OCI-LY3 (cell line): ENCODE results near the gene OR2D2.
A peak's percentile ranks its signal among the peaks of the same experiment; 100 is the strongest.
"Not testable (repeated sequence)": the region's sequence is repeated elsewhere in the genome, so short reads cannot be mapped to it uniquely, and the experiment has no call there.

Source experiments
- H2AFZ ChIP-seq: fragments of 200-600, 300-600 bp; shearing (Covaris generic); 2 replicates; pipeline ENCODE4 v1.6.0; 2014; ENCODE audit warnings: antibody characterized with exemption, low read depth, low read length
- H3K27ac ChIP-seq: fragments of 200-600, 300-600 bp; sonication (generic); 2 replicates; pipeline ENCODE4 v1.5.1; 2014; ENCODE audit warnings: mild to moderate bottlenecking, low read length, moderate library complexity, mixed read lengths
- H3K27me3 ChIP-seq: fragments of 200-600, 300-600 bp; sonication (generic); 2 replicates; pipeline ENCODE4 v1.6.1; 2014; ENCODE audit warnings: low read depth, low read length, mixed read lengths
- H3K36me3 ChIP-seq: fragments of 200-600, 300-600 bp; sonication (generic); replicated peaks from 2 replicates; pipeline ENCODE3; 2014; ENCODE audit warnings: low read depth, low read length, mixed read lengths
- H3K4me1 ChIP-seq: fragments of 300-600, 200-600 bp; sonication (generic); 2 replicates; pipeline ENCODE4 v1.6.1; 2014; ENCODE audit warnings: low read length, mixed read lengths
- H3K4me2 ChIP-seq: fragments of 200-600, 300-600 bp; sonication (generic); 2 replicates; pipeline ENCODE4 v1.6.1; 2014; ENCODE audit warnings: low read length, mixed read lengths
- H3K4me3 ChIP-seq: fragments of 300-600, 200-600 bp; sonication (generic); 2 replicates; pipeline ENCODE4 v1.5.1; 2014; ENCODE audit warnings: antibody characterized with exemption, mild to moderate bottlenecking, low read length, moderate library complexity
- H3K79me2 ChIP-seq: fragments of 300-600, 200-600 bp; shearing (Covaris generic); 2 replicates; pipeline ENCODE4 v1.6.1; 2014; ENCODE audit warnings: mild to moderate bottlenecking, low read length, mixed read lengths
- H3K9ac ChIP-seq: fragments of 300-600, 200-600 bp; shearing (Covaris generic); 2 replicates; pipeline ENCODE4 v1.6.0; 2014; ENCODE audit warnings: mild to moderate bottlenecking, low read length, moderate library complexity
- H3K9me3 ChIP-seq: fragments of 200-600, 300-600 bp; shearing (Covaris generic); 2 replicates; pipeline ENCODE4 v1.6.1; 2014; ENCODE audit warnings: low read length, mixed read lengths; ENCODE audit not compliant: insufficient read depth
- H4K20me1 ChIP-seq: fragments of 200-600, 300-600 bp; sonication (generic); 2 replicates; pipeline ENCODE4 v1.6.1; 2016; ENCODE audit warnings: low read length, mixed read lengths; ENCODE audit not compliant: insufficient read depth
- CTCF ChIP-seq: fragments of 200-600, 300-600 bp; sonication (generic); IDR thresholded peaks from 2 replicates; pipeline ENCODE4 v1.5.1; 2014; ENCODE audit warnings: antibody characterized with exemption, low read length, low read depth
- EZH2phosphoT487 ChIP-seq: fragments of 200-600 bp; shearing (Covaris generic); IDR thresholded peaks from 2 replicates; pipeline ENCODE4 v1.6.1; 2018; ENCODE audit warnings: antibody characterized with exemption, mixed run types, low read depth

Gene OR2D2

GRCh38 chr11:6911378-6911777 is 19.1 kb upstream of the OR2D2 start:
- no peak overlapping the region for H3K4me2 ChIP-seq
- H3K4me1 ChIP-seq = peaks cover 17% of the 10 kb centered on the region
- no peak for TF ChIP-seq EZH2phosphoT487
- no peak for TF ChIP-seq CTCF
- H3K9me3 ChIP-seq = no peaks in the 10 kb centered on the region
- no peak overlapping the region for H3K9ac ChIP-seq
- no peaks in the 10 kb centered on the region for H4K20me1 ChIP-seq
- H3K27me3 ChIP-seq = no peaks in the 10 kb centered on the region
- no peak overlapping the region for H2AFZ ChIP-seq
- H3K4me3 ChIP-seq = no peak overlapping the region
- no peaks in the 10 kb centered on the region for H3K36me3 ChIP-seq
- H3K27ac ChIP-seq = no peak overlapping the region
- no peaks in the 10 kb centered on the region for H3K79me2 ChIP-seq

GRCh38 chr11:6904804-6905203 is 12.5 kb upstream of the OR2D2 start:
- H3K4me2 ChIP-seq, H3K4me3 ChIP-seq, H3K27me3 ChIP-seq, H2AFZ ChIP-seq, H4K20me1 ChIP-seq, H3K4me1 ChIP-seq, H3K36me3 ChIP-seq, H3K9ac ChIP-seq, H3K27ac ChIP-seq, H3K79me2 ChIP-seq, H3K9me3 ChIP-seq: not testable (repeated sequence)

- TF ChIP-seq CTCF (peak; percentile 23; the same call in 1 of the 2 replicates), EZH2phosphoT487 (no peak)
- no peaks in the 10 kb centered on the region for H3K36me3 ChIP-seq
- H3K9me3 ChIP-seq = no peaks in the 10 kb centered on the region
- H3K9ac ChIP-seq = no peak overlapping the region
- no peak overlapping the region for H3K4me3 ChIP-seq
- H4K20me1 ChIP-seq = no peaks in the 10 kb centered on the region
- no peak overlapping the region for H3K4me2 ChIP-seq
- H3K79me2 ChIP-seq = no peaks in the 10 kb centered on the region
- H3K27me3 ChIP-seq = no peaks in the 10 kb centered on the region; the same call in 1 of the 2 replicates
- H2AFZ ChIP-seq = no peak overlapping the region
- no peak overlapping the region for H3K27ac ChIP-seq
- H3K4me1 ChIP-seq = peaks cover 2% of the 10 kb centered on the region
Observed at GRCh38 chr11:6900327-6900999, 8.2 kb upstream of the OR2D2 start.

GRCh38 chr11:6898911-6899310 is 6.6 kb upstream of the OR2D2 start:
- TF ChIP-seq CTCF (no peak), EZH2phosphoT487 (no peak)
- H3K9me3 ChIP-seq = no peaks in the 10 kb centered on the region
- peaks cover 15% of the 10 kb centered on the region for H3K4me1 ChIP-seq
- H3K9ac ChIP-seq = no peak overlapping the region
- H2AFZ ChIP-seq = no peak overlapping the region
- no peak overlapping the region for H3K4me2 ChIP-seq
- H4K20me1 ChIP-seq = no peaks in the 10 kb centered on the region
- H3K27me3 ChIP-seq = no peaks in the 10 kb centered on the region; the same call in 1 of the 2 replicates
- no peaks in the 10 kb centered on the region for H3K36me3 ChIP-seq
- H3K27ac ChIP-seq = no peak overlapping the region
- no peaks in the 10 kb centered on the region for H3K79me2 ChIP-seq
- H3K4me3 ChIP-seq = no peak overlapping the region

- Histone ChIP-seq H3K4me2 (peak overlapping the region; percentile 1; the same call in 1 of the 2 replicates), H3K9ac (no peak overlapping the region), H3K9me3 (no peaks in the 10 kb centered on the region), H3K27me3 (no peaks in the 10 kb centered on the region; the same call in 1 of the 2 replicates), H3K36me3 (no peaks in the 10 kb centered on the region), H2AFZ (no peak overlapping the region), H3K4me1 (peaks cover 19% of the 10 kb centered on the region), H3K4me3 (no peak overlapping the region), H4K20me1 (no peaks in the 10 kb centered on the region), H3K27ac (no peak overlapping the region), H3K79me2 (no peaks in the 10 kb centered on the region)
- TF ChIP-seq EZH2phosphoT487 (no peak), CTCF (no peak)
Observed at GRCh38 chr11:6895010-6895409, 2.7 kb upstream of the OR2D2 start.
